ENCODE measurements around the gene AGAP1.

DNA sequence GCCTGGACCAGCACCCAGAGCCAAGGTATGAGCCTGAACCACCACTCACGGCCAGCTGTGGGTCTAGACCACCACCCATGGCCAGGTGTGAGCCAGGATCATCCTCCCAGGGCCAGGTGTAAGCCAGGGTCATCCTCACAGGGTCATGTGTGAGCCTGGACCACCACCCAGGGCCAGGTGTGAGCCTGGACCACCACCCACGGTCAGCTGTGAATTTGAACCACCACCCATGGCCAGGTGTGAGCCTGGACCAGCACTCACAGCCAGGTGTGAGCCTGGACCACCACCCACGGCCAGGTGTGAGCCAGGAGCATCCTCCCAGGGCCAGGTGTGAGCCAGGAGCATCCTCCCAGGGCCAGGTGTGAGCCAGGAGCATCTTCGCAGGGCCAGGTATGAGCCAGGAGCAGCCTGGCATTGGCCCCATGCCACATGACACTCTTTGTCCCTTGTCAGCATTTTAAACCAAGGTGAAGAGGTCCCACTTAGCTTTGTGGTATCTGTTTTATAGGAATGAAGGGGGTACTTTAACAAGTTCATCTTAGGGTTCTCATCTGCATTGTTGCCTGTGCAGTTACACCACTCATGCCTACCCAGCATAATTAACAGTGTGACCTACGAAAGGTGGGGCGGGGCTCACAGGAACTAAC, 71.2 kb downstream of the AGAP1 start:
- TF ChIP-seq, protein P1, sequence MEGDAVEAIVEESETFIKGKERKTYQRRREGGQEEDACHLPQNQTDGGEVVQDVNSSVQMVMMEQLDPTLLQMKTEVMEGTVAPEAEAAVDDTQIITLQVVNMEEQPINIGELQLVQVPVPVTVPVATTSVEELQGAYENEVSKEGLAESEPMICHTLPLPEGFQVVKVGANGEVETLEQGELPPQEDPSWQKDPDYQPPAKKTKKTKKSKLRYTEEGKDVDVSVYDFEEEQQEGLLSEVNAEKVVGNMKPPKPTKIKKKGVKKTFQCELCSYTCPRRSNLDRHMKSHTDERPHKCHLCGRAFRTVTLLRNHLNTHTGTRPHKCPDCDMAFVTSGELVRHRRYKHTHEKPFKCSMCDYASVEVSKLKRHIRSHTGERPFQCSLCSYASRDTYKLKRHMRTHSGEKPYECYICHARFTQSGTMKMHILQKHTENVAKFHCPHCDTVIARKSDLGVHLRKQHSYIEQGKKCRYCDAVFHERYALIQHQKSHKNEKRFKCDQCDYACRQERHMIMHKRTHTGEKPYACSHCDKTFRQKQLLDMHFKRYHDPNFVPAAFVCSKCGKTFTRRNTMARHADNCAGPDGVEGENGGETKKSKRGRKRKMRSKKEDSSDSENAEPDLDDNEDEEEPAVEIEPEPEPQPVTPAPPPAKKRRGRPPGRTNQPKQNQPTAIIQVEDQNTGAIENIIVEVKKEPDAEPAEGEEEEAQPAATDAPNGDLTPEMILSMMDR (IDR thresholded peaks at IDR 0.05; ENCODE audit: extremely low read depth in 1 of 2, insufficient read depth in 1 of 2, low read depth in 1 of 2, low read length in 2 of 2) = no peak
- no peak for TF ChIP-seq EZH2 (IDR thresholded peaks at IDR 0.05; ENCODE audit: borderline replicate concordance, low read depth, low read length, severe bottlenecking)
- TF ChIP-seq JUN (IDR thresholded peaks at IDR 0.05; ENCODE audit: borderline replicate concordance, insufficient read depth, insufficient read length, low read depth) = no peak
- TF ChIP-seq FOS (IDR thresholded peaks at IDR 0.05; ENCODE audit: borderline replicate concordance, insufficient read depth, low read length) = no peak
- TF ChIP-seq GATA2 (IDR thresholded peaks at IDR 0.05; ENCODE audit: insufficient read depth, insufficient read length, low read depth, low read length) = no peak
- TF ChIP-seq POLR2A (IDR thresholded peaks at IDR 0.05; ENCODE audit: low read depth, low read length) = no peak
- TF ChIP-seq POLR2AphosphoS5 (IDR thresholded peaks at IDR 0.05; ENCODE audit: insufficient read depth, low read depth, low read length) = no peak

Data from endothelial cell of umbilical vein (primary cell).